Measurements from ENCODE around the gene UBE2S. TPM values are rescaled to one million over a fixed set of nuclear protein-coding genes. Genes with fewer than 3 reads are reported as not detected.

Gene UBE2S
- polyA plus RNA-seq, 1 donor from 2014 or later, result 119 TPM

- no peaks in the 10 kb centered on the region for H3K9me3 ChIP-seq (ENCODE audit: low read length)
- H3K27ac ChIP-seq (ENCODE audit: low read length), result no peak overlapping the region
- peaks cover 5% of the 10 kb centered on the region for H3F3A ChIP-seq (ENCODE audit: insufficient read depth, low read length, poor library complexity, severe bottlenecking)
- TF ChIP-seq REST (IDR thresholded peaks at IDR 0.05; ENCODE audit: borderline replicate concordance) (no peak), MXI1 (conservative IDR thresholded peaks at IDR 0.05; ENCODE audit: poor library complexity, severe bottlenecking) (no peak), POLR2AphosphoS5 (IDR thresholded peaks at IDR 0.05) (no peak), SMC3 (conservative IDR thresholded peaks at IDR 0.05; ENCODE audit: poor library complexity) (no peak), RAD21 (conservative IDR thresholded peaks at IDR 0.05) (no peak), CTCF (IDR thresholded peaks at IDR 0.05; ENCODE audit: poor library complexity, severe bottlenecking) (no peak), EP300 (conservative IDR thresholded peaks at IDR 0.05; ENCODE audit: poor library complexity, severe bottlenecking) (no peak), EZH2 (IDR thresholded peaks at IDR 0.05; ENCODE audit: borderline replicate concordance, insufficient read depth, low read length, poor library complexity, severe bottlenecking) (no peak), TAF1 (IDR thresholded peaks at IDR 0.05; ENCODE audit: low read depth) (no peak)
- peaks cover 1% of the 10 kb centered on the region for H3K79me2 ChIP-seq (replicated peaks; ENCODE audit: insufficient read depth, low read length)
- no peaks in the 10 kb centered on the region for H3K36me3 ChIP-seq (ENCODE audit: insufficient read depth, low read length)
- no peak overlapping the region for H3K4me3 ChIP-seq (ENCODE audit: low read length)
- H3K27me3 ChIP-seq (ENCODE audit: insufficient read depth, low read depth, low read length), result no peaks in the 10 kb centered on the region
- no peak overlapping the region for H3K9ac ChIP-seq (ENCODE audit: low read length)
- no peak overlapping the region for H2AFZ ChIP-seq (ENCODE audit: low read depth, low read length)
- no peak overlapping the region for H3K4me2 ChIP-seq (ENCODE audit: low read length)
- H3K9me2 ChIP-seq (ENCODE audit: insufficient read depth, low read length), result no peaks in the 10 kb centered on the region
- peaks cover 4% of the 10 kb centered on the region for H4K20me1 ChIP-seq (ENCODE audit: insufficient read depth)
Observed at GRCh38 chr19:55392820-55393761, 14.5 kb downstream of the UBE2S start.

GRCh38 chr19:55391702-55392615 is 15.6 kb downstream of the UBE2S start:
- Histone ChIP-seq H3K79me2 (replicated peaks; ENCODE audit: insufficient read depth, low read length) (peaks cover 12% of the 10 kb centered on the region), H3K27me3 (ENCODE audit: insufficient read depth, low read depth, low read length) (no peaks in the 10 kb centered on the region), H3K4me3 (ENCODE audit: low read length) (no peak overlapping the region), H3F3A (ENCODE audit: insufficient read depth, low read length, poor library complexity, severe bottlenecking) (peaks cover 5% of the 10 kb centered on the region), H3K9me2 (ENCODE audit: insufficient read depth, low read length) (no peaks in the 10 kb centered on the region), H2AFZ (ENCODE audit: low read depth, low read length) (no peak overlapping the region), H3K36me3 (ENCODE audit: insufficient read depth, low read length) (no peaks in the 10 kb centered on the region), H3K9me3 (ENCODE audit: low read length) (no peaks in the 10 kb centered on the region), H4K20me1 (ENCODE audit: insufficient read depth) (peaks cover 14% of the 10 kb centered on the region), H3K4me2 (ENCODE audit: low read length) (no peak overlapping the region), H3K9ac (ENCODE audit: low read length) (no peak overlapping the region), H3K27ac (ENCODE audit: low read length) (no peak overlapping the region)
- TF ChIP-seq CTCF (IDR thresholded peaks at IDR 0.05; ENCODE audit: poor library complexity, severe bottlenecking) (no peak), RAD21 (conservative IDR thresholded peaks at IDR 0.05) (no peak), TAF1 (IDR thresholded peaks at IDR 0.05; ENCODE audit: low read depth) (no peak), EZH2 (IDR thresholded peaks at IDR 0.05; ENCODE audit: borderline replicate concordance, insufficient read depth, low read length, poor library complexity, severe bottlenecking) (no peak), POLR2AphosphoS5 (IDR thresholded peaks at IDR 0.05) (no peak), EP300 (conservative IDR thresholded peaks at IDR 0.05; ENCODE audit: poor library complexity, severe bottlenecking) (no peak), SMC3 (conservative IDR thresholded peaks at IDR 0.05; ENCODE audit: poor library complexity) (no peak), MXI1 (conservative IDR thresholded peaks at IDR 0.05; ENCODE audit: poor library complexity, severe bottlenecking) (no peak), REST (IDR thresholded peaks at IDR 0.05; ENCODE audit: borderline replicate concordance) (no peak)
